HG02798 (cell line): ENCODE results near the gene PNMA8A.

ENCODE experiments used
- ATAC-seq: cut with Tn5 transposase; IDR thresholded peaks from one replicate; pipeline ENCODE4 v1.9.1; 2021; ENCODE audit warnings: mild to moderate bottlenecking; ENCODE audit not compliant: unreplicated experiment, poor library complexity

PNMA8A gene

DNA sequence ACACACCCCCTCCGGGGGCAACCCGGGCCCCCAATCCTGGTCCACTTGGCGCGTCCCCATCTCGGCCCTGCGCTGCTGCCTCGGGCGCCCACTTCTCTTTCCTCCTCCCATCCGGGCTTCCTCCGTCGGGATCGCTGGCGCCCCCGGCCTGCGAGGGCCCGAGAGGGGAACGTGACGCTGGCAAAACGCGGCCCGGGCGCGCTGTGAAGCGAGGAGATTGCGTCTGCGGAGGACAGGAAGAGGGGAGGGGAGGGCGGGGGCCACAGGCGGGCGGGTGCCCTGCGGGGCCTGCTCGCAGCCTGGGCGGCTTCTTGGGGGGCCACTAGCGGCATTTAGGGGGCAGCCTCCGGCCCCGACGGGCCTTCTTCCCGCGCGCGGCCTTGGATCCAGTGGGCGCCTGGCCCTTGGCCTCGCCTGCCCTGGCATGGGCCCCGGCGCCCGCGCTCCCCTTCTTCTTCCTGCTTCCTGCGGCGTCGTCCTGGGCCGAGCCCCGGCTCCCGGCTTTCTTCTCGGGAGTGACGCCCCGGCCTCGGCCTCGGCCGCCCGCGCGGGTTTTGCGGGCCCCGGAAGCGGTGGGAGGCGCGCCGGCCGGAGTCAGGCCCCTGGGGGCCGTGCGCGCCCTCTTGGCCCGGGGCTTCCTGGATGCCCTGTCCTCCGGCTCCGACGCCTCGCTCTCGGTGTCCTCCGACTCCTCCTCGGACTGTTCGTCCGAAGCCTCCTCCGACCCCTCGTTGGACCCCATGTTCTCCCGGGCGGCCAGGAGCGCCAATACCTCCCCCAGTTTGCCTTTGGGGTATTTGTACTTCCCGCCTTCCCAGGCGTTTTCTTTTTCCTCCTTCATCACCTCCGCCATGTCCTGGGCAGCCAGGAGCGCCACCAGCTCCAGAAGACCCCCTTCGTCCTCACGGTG is 22.1 kb upstream of the PNMA8A start:
- no peak for ATAC-seq

- no peak for ATAC-seq
Observed at GRCh38 chr19:46492841-46493235, 21.5 kb upstream of the PNMA8A start.

DNA sequence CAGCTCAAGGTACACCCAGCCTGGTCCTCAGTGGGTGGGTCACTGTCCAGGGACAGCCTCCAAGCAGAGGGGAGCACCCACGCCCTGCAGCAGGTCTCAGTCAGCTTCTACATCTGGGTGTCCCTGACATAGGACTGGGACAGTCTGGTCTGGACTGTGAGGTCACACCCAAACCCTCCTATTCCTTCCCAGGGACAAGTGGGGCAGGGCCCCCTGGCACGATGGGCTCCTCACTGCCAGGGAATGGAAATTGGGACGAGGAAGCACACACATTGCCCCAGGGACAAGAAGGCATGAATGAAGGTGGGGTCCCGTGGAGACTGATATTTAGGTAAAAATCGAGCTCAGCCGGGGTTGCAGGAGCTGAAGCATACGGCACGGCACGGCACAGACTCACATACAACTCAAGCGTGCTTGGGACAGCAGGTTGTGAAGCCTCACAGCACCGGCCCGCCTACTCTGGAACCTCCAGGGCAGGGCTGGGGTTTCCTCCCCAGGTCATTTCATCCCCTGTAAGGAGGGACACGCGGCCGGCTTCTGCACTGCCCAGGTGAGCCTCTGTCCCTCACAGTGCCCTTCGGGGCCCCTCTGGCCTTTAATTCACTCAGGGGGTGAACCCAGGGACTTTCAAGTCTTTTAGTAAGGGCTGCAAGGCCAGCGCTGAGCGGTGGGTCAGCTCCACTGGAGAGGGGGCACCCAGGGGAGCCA is 20.8 kb upstream of the PNMA8A start:
- ATAC-seq = no peak

- ATAC-seq = no peak
Observed at GRCh38 chr19:46490774-46491173, 19.4 kb upstream of the PNMA8A start.

DNA sequence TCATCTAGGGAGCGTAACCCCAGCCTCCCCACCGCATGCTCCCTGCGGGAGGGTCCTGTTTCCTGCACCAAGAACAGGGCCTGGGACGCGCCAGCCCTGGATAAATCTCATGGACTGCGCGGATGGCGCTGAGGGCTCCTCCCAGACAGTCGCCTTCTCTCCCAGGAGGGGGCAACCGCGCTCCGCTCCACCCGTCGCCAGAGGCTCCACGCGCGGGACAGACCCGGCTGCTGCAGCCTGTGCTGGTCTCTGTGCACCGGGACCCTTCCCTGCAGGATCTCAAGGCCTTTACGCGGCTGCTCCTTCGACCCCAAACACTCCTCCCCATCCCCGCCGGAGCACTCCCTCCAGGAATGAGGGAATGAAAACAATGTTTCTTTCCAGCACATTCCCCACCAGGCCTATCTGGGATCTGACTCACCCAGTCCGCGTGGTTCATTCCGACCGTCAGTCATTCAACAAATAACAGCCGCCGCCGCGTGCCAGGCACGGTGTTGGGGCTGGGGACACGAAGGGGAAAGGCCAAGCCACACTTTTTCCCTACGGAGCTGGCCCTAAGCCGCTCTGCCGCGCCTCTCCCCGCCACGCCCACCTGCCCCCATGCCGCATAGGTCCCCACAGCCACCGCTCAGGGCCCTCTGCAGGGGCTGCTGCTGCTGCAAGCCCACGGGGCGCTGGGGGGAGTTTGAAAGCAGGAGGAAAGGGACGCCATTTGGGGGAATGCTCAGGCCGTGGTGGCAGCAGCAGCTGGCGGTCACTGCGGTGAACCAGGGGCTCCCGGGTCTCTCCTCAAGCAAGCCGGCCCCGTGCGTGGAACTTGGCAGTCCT is 18.3 kb upstream of the PNMA8A start:
- ATAC-seq = no peak

DNA sequence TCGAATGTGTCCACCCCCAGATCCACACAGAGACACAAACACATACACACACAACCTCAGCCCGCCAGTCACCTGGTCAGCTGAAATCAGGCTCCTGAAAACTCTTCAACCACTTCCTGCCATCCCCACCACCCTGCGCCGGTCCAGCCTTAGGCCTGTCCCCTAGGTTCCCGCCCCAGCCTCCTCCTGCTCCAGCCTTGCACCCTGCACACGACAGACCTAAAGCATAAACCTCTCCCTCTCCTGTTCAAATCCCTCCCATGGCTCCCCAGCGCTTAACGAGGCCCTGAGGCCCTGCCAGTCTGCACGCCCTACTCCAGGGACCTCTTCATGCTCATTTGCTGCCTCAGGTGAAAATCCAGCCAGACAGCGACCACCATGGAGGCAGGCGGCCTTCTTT is 17.2 kb upstream of the PNMA8A start:
- no peak for ATAC-seq

- ATAC-seq = no peak
Observed at GRCh38 chr19:46487802-46488445, 16.6 kb upstream of the PNMA8A start.

DNA sequence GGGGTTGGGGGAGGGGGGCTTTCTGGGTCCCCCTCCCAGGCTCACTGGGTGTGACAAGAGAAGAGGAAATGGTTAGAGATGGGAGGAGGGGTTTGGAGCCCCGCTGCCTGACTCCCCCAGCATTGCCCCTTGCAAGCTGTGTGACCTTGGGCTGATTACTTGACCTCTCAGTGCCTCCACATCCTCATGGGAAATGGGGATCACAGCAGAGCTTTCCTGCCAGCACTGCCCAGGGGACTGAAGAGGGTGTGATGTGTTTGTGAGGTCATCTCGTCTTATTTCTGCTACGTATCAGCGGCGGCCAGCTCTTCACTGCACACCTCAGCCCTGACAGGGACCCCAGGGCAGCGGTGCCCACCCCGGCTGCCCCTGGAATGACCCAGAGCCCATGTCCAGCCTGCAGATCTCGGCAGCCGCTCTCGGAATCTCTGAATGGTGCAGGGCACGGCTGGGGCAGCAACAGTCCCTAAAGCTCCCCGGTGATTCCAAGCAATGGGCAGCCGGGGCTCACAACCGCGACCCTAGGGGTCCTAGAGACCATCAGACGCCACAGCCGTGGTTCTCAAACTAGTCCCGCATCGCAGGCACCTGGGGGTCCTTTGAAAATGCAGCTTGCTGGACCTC is 15.9 kb upstream of the PNMA8A start:
- no peak for ATAC-seq

- no peak for ATAC-seq
Observed at GRCh38 chr19:46486358-46486757, 15.0 kb upstream of the PNMA8A start.

GRCh38 chr19:46484656-46485055 is 13.3 kb upstream of the PNMA8A start:
- ATAC-seq = no peak

DNA sequence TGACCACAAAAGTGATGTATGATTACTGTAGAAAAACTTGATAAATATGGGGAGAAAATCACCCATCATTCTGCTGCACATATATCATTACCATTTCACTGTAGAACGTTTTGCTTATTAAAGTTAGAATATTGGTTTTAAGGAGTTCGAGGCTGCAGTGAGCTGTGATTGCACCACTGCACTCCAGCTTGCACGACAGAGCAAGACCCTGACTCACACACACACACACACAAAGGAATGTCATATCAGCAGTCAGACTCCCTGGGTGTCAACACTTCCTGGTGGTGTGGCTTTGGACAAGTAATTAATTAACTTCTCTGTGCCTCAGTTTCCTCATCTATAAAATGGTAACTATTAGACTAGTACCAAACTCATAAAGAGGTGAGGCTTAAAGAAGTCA is 11.3 kb upstream of the PNMA8A start:
- ATAC-seq = no peak

- no peak for ATAC-seq
Observed at GRCh38 chr19:46481947-46482346, 10.6 kb upstream of the PNMA8A start.

GRCh38 chr19:46481223-46481848 is 10.0 kb upstream of the PNMA8A start:
- ATAC-seq = no peak

GRCh38 chr19:46480415-46480814 is 9.1 kb upstream of the PNMA8A start:
- no peak for ATAC-seq

- ATAC-seq = no peak
Observed at GRCh38 chr19:46478356-46478986, 7.1 kb upstream of the PNMA8A start.

GRCh38 chr19:46475986-46476385 is 4.6 kb upstream of the PNMA8A start:
- no peak for ATAC-seq

DNA sequence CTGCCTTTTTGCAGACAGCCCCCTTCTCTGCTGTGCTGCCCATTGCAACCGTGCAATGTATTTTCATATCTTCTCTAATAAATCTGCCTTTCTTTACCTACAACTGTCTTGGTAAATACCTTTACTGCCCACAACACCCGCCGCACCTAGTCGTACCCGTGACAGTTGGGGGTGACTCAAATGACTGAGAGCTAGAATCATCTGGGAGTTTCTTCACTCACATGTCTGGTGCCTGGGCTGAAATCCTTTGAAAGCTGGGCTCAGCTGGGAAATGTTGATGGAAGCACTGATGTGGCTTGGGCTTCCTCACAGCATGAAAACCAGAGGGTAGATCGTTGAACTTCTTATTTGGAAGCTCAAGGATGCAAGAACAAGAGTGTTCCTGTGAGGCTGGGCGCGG is 2.8 kb upstream of the PNMA8A start:
- ATAC-seq = no peak

DNA sequence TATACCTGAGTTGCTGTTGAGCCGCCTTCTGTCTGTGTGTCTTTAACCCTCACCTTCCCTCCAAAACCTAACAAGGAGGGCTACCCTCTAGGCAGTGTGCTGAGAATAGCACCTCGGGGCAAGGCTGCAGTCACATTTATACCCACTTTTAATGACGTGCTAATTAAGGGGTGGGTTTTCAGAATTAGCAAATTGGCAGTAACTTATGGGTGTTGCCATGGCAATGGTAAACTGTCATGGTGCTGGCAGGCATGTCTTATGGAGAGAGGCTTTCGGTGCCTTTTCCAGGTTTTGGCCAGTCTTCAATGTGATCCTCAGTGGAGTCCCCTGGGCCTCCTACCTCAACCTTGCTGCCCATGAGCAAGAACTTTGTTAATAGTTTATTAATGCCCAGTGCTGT is 1.2 kb upstream of the PNMA8A start:
- no peak for ATAC-seq
